GM19328 (cell line): ENCODE measurements around the gene MAP3K2.

Source experiments
- ATAC-seq: cut with Tn5 transposase; IDR thresholded peaks from one replicate; pipeline ENCODE4 v1.9.1; 2021; ENCODE audit warnings: mild to moderate bottlenecking, moderate library complexity; ENCODE audit not compliant: unreplicated experiment

MAP3K2 gene

GRCh38 chr2:127254386-127254981 is 133.3 kb downstream of the MAP3K2 start:
- no peak for ATAC-seq
